ENCODE data around the gene CLCN7.

- TF ChIP-seq CTCF (conservative IDR thresholded peaks at IDR 0.05) (no peak), ZFX (IDR thresholded peaks at IDR 0.05) (no peak)
These were observed 9.3 kb downstream of the CLCN7 start for GRCh38 chr16:1465567-1465915.

Data from C4-2B (cell line).